Testis (tissue), 2 donors: ENCODE results near the gene CHN2.

Source experiments
- CTCF ChIP-seq, 3 experiments: fragments of 450-650 bp in 2 of 3; fragments of 200-600 bp in 1 of 3; sonication (generic) in 1 of 3; IDR thresholded peaks; one replicate each; pipeline ENCODE4 v1.5.1; 2016 to 2019; ENCODE audit warnings: antibody characterized with exemption in 3 of 3, mild to moderate bottlenecking in 2 of 3, moderate library complexity in 1 of 3
- POLR2A ChIP-seq: fragments of 450-650 bp; IDR thresholded peaks from one replicate; pipeline ENCODE4 v1.6.1; 2017; ENCODE audit warnings: antibody characterized with exemption, mild to moderate bottlenecking, moderate library complexity

DNA sequence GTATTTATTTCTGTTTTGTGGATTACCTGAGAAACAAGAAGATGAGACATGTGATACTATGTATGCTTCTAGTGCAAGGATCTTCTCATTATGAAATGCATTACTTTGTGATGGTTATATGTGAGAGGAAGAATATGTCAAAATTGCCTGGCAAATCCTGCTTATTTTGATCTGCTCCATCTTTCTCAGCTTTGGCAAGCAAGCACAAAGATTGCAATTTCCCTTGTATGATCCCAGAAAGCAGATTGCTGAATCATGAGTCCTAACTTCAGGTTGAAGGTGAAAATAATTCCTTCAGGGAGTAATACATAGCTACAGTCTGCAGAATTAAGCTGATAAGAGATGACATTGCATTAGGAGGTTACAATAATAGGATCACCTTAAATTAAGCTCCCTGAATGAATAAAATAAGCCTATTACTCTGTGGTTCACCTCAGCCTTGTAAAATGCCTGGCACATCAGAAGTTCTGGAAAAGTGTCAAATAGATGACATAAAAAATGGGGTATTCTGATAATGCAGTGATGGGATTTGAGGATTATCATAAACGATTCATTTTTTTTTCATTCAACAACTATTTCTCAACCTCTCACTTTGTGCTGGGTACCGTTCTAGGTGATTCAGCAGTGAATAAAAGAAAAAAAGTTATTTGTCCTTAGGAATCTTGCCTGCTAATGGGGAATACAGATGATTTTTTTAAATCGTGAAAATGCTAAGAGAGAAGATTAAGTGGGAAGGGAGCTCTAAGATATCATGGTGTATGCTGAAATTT lies 120.7 kb downstream of the CHN2 start:
- no peak for TF ChIP-seq CTCF (IDR thresholded peaks at IDR 0.05)
- TF ChIP-seq POLR2A = no peak
